Hematopoietic multipotent progenitor cell (in vitro differentiated cells): ENCODE results near the gene CD83. TPM values are rescaled to one million over a fixed set of nuclear protein-coding genes. Genes with fewer than 3 reads are reported as not detected.
"Not testable (repeated sequence)": the region's sequence is repeated elsewhere in the genome, so short reads cannot be mapped to it uniquely, and the experiment has no call there.

Source experiments
- DNase-seq, 3 donors: peaks; one replicate each; pipeline ENCODE4 v3.0.0-alpha.2; 2011 to 2015; ENCODE audit warnings: low read depth in 2 of 3, low spot score in 2 of 3
- total RNA-seq: library from RNA; depleted of rRNA; stranded (reverse); fragments of >200 nt; gene quantifications from one replicate; pipeline ENCODE4 v1.2.3, GENCODE V29; 2012

The CD83 gene
- total RNA-seq, 1 donor, result 5.9 TPM

DNA sequence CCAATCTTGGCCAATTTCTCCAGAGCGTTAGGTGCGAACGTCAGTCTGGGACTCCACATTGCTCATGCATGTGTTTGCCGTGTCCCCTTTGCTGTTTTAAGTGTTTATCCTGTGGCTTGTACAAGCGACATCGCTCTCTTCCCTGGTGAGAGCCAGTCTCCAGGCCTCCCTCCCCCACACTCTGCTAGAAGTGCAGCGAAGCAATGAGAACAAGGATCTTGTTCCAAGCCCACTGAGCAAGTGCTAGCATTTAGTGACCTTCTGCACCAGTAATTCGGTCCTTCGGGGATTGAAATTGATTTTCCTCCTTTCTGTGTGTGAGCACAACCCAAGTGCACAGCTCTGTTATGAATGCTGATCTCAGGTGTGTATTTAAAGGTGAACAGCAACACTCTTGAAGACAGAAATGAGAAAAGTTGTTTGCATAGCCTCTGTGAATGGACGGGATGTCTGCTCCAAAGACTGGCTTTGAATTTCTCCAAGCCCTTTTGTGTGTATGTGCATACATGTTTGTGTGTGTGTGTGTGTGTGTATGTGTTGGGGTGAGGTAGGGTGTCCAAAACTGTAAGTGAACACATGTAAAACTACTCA, 29.0 kb downstream of the CD83 start:
- no peak for DNase-seq

GRCh38 chr6:14147891-14148290, 30.3 kb downstream of the CD83 start:
- no peak for DNase-seq

DNA sequence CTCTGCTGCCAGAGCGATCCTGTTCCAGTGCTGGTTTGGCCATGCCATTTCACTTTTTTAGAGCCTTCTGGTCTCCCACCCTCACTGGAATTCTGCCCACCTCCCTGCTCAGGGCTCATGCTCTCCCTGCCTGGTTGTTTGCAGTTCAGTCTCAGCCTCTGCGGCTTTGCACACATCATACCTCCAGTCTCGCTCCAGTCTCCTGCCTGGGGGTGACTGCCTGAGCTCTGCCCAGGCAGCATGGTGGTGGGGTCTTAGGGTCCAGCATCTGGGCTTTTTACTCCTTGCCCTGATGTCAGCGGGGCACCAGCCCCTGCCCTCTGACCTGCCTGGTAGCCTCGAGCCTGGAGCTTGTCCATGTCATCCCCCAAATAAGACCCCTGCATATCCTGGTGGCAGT, 30.9 kb downstream of the CD83 start:
- no peak for DNase-seq

DNA sequence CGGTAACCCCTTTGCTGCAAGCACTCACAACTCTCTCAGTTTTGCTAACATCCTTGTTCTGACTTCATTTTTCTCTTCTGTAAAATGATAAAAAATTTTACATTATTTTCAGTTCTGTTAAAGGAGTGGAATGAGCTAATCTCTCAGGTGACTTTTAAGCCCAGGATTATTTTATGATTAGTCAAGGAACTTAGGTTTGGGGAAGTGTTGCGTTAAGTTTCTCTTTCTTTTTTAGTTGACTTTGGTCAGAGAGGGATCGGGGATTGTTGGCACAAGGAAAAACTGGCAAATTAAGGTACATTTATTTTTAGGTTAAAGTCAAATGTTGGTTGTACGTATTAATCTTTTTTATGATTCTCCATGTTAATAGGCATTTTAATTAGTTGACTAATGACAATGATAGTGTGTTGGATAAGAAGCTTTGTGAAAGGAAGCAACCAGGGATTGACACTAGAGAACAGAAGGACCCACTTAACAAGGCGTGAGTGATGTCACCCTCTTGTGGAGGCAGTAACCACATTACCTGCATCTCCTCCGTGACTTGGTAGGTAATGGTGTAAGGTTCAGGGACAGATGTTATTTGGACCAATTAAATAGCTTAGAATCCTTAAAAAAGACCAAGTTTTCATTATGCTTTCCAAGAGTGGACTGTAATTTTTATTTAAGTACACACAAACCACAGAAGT, 31.6 kb downstream of the CD83 start:
- DNase-seq, result peak in 1 of 3 donors; percentile 14

DNA sequence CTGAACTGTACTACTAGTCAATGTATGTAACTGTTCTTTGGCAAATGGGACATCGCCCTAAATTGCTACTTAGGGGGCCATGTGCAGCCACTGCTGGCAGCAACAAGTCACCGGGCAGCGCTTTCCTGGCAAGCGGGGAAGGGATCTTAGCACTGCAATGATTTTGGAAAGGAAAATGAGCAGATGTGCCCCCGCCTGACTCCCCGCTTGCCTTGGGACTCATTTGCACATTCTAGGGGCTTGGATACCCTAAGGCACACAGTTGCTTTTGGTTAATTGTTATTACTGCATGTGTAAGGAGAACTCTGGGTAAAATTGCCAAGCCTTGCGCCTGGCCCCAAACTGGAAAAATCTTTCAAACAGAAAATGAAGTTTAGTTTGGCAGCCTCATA, 32.2 kb downstream of the CD83 start:
- no peak for DNase-seq

DNA sequence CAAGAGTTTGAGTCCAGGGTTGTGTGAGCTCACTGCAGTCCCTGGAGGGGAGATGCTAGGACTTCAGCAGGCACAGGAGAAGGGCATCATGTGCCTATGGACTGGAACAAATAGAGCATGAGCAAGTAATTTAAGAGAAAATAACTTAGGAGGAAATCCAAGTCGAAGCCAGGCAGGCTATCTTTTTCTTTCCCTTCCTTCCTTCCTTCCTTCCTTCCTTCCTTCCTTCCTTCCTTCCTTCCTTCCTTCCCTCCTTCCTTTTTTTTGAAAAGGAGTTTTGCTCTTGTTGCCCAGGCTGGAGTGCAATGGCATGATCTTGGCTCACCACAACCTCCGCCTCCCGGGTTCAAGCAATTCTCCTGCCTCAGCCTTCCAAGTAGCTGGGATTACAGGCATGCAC, 33.7 kb downstream of the CD83 start:
- DNase-seq, result not testable (repeated sequence)

DNA sequence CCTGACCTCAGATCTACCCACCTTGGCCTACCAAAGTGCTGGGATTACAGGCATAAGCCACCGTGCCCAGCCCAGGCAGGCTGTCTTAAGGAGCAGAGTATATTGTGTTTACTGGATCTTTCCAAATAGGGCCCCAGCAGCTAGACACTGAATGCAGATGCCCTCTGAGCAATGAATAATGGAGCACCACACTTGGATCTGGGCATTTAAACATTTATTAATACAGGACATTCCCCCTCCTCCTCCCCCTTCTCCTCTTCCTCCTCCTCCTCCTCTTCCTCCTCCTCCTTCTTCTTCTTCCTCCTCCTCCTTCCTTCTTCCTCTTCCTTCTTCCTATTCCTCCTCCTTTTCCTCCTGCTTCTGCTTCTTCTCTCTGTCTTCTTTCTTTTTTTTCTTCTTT, 34.2 kb downstream of the CD83 start:
- DNase-seq, result no peak

DNA sequence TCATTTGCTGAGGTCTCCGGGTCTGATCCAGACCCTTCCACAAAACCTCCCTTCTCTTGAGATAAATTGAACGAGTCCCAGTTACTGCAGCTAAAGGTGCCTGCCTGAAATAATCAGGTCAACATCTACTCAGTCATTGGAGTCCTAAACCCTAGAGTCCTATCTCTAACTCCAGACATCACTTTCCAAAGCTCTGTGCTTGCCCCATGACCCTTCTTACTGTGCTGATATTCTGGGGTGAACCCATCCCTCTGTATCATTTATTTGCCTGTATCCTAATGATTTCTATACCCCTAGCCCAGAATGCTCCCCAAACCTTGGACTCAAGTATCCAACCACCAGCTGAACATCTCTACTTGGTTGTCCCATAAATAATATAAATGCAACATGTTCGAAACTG, 35.7 kb downstream of the CD83 start:
- DNase-seq, result no peak

- DNase-seq, result no peak
These were observed 41.5 kb downstream of the CD83 start for GRCh38 chr6:14159090-14159489.

- no peak for DNase-seq
These were observed 45.3 kb downstream of the CD83 start for GRCh38 chr6:14162826-14163225.

DNA sequence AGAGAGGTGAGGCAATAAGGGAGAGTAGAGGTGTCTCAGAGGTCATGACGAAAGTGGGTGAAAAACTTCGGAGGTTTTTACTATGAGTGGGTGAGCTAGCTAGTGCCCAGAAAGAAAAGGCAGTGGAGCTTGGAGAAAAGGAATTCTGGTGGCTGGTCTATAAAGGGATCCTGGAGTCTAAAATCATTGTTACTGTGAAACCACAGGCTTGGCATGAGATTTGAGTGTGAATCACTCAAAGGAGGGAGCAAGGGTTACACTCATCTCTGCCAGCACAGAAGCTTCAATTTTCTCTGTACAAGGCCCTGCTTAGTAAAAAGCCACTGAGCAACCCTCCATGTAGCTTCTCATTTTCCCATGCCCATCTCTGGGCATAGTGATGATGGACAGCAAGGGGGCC, 47.5 kb downstream of the CD83 start:
- DNase-seq, result no peak

GRCh38 chr6:14166839-14167238, 49.3 kb downstream of the CD83 start:
- no peak for DNase-seq

- peak in 1 of 3 donors; percentile 31 for DNase-seq
These were observed 52.6 kb downstream of the CD83 start for GRCh38 chr6:14170128-14170527.

GRCh38 chr6:14172562-14172961, 55.0 kb downstream of the CD83 start:
- no peak for DNase-seq

- DNase-seq, result no peak
These were observed 56.7 kb downstream of the CD83 start for GRCh38 chr6:14174226-14174625.

DNA sequence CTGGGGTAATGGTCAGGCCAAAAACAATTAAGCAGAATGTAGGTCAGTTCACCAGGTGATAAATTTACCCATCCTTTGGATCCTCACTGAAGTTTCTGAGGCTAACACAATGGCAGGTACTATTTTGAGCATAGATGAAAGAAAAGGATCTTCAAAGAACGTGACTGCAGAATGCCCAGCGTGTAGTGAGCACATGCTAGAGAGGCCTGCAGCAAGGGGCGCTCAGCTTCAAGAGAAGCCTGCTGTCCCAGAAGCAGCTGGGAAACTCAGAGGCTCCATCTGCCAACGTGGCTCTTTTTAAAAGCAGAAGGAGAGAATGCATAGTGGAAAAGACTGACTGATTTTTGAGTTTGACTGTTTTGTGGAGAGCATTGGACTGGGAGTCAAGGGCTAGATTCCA, 57.4 kb downstream of the CD83 start:
- DNase-seq, result no peak

GRCh38 chr6:14176429-14176828, 58.9 kb downstream of the CD83 start:
- no peak for DNase-seq

DNA sequence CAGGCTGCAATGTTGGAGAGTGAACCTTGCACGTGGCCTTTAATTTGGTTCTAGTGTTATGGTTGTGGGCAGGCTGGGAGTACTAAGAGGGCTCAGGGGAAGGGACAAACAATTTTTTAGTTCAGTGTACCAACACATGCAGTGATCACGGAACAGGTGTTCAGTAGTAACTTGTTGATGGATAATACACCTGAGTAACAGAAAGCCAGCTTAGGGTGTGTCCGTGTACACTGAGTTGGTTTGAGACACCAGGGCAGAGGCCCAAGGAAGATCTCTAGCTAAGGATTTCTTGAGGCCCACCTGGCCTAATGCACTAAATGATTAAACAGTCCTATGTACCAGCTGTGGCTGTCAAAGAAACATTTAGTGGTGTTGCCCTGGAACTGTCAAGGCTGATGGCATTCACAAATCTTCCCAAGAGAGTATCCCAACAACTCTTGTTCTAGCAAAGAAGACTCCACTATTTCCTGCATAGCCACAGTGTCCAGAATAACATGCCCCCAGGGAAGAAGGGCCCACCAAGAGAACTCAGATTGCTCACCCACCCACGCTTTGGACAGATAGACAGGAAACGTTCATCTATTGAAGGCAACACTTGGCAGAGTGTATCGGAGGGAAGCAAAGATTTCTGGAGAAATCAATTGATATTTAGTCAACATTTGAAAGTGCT, 60.0 kb downstream of the CD83 start:
- DNase-seq, result no peak

GRCh38 chr6:14178083-14178445, 60.5 kb downstream of the CD83 start:
- no peak for DNase-seq

DNA sequence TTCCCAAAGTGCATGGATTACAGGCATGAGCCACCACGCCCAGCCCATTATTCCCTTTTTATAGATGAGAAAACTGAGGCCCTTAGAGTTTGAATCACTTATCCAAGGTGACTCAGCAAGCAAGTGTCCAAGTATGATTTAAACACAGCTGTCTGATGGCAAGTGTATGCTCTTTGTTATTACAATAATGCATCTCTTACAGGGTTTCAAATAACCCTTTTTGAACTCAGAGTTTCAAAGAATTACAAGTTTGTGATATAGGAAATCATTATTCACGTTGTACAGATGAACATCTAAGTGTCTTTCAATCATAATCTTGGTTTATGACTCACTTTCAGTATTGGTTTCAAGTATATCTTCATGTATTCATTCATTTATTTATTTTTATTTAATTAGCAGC, 63.0 kb downstream of the CD83 start:
- no peak for DNase-seq

- no peak for DNase-seq
These were observed 65.3 kb downstream of the CD83 start for GRCh38 chr6:14182916-14183315.
